ENCODE measurements around the gene PANX1. TPM values are rescaled to one million over a fixed set of nuclear protein-coding genes. Genes with fewer than 3 reads are reported as not detected.
"Not testable (repeated sequence)": the region's sequence is repeated elsewhere in the genome, so short reads cannot be mapped to it uniquely, and the experiment has no call there.

PANX1 gene
- total and polyA plus RNA-seq, 7 experiments from 2014 or later, result 3.9 to 14.8 (median 5.8) TPM

DNA sequence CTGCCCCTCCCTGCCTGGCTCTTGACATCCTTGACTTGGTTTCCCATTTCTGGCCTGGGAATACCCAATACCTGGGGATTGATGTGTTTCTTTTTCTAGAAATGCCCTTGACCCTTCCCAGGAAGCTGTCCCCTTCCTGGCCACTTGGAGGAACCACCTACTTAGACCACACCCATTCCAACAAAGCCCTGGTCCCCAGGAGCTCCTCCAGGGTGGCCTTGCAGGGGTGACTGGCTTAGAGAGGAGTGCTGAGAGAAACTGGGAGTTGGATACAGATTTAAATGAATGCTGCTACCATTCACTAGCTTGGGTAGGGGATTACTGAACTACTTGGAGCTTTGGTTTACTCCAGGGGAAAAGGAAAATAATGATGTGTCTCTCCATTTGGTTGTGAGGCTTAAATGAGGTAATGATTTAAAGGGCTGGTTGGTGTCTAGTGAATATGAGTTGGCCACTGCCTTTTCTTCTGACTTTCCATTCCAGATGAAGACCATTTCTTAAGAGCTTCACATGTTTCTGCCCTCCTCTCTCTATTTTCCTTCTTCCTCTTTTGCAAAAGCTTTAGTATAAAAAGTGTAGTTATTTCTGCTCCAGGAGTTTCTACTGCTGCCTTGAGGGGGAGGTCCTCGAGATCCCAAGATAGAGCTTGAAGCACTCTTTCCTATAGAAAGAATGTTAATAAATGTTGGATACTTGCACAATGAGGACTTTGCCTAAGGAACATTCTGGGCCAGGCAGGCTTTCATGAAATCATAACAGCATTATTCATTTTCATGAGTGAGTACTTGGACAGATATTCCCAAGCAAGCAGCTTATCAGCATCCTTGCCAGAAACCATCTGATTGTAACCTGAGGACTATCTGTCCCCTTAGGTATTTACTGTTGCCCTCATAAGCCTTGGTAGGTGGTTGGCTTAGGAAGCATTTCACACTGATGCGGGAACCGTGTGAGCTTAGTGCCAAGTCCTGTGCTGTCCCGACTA, 22.4 kb downstream of the PANX1 start:
- H3K27ac Mint-ChIP-seq, result peak overlapping the region in 2 of 9 donors; percentile 11 to 13
- no peaks in the 10 kb centered on the region for H3K27me3 Mint-ChIP-seq
- intact Hi-C loops (cut with micrococcal nuclease), result no loop called here
- Histone ChIP-seq H3K9me3 (ENCODE audit: control insufficient read depth in 2 of 3, low read length in 3 of 3) (no peaks in the 10 kb centered on the region), H3K27ac (ENCODE audit: low read depth, low read length) (no peak overlapping the region), H3K27me3 (ENCODE audit: control insufficient read depth in 2 of 2, insufficient read depth in 2 of 2, low read length in 2 of 2) (no peaks in the 10 kb centered on the region), H3K4me3 (ENCODE audit: low read length) (no peak overlapping the region), H3K36me3 (ENCODE audit: control insufficient read depth in 2 of 3, insufficient read depth in 3 of 3, low read length in 3 of 3) (no peaks in the 10 kb centered on the region), H3K4me1 (ENCODE audit: control insufficient read depth in 2 of 2, insufficient read depth in 2 of 2, low read length in 2 of 2) (peaks cover 0 to 8% of the 10 kb centered on the region in 2 donors)
- peaks cover 0 to 4% (median 0%) of the 10 kb centered on the region in 11 donors for H3K9me3 Mint-ChIP-seq
- peak overlapping the region in 1 of 10 donors; percentile 61 for H3K4me3 Mint-ChIP-seq
- DNase-seq (no peak), ATAC-seq (no peak)
- ChIA-PET CTCF (no interaction called here), POLR2A (no interaction called here)
- peaks cover 40 to 71% (median 64%) of the 10 kb centered on the region in 7 donors for H3K4me1 Mint-ChIP-seq
- H3K36me3 Mint-ChIP-seq, result peaks cover 2 to 22% (median 16%) of the 10 kb centered on the region in 5 donors

DNA sequence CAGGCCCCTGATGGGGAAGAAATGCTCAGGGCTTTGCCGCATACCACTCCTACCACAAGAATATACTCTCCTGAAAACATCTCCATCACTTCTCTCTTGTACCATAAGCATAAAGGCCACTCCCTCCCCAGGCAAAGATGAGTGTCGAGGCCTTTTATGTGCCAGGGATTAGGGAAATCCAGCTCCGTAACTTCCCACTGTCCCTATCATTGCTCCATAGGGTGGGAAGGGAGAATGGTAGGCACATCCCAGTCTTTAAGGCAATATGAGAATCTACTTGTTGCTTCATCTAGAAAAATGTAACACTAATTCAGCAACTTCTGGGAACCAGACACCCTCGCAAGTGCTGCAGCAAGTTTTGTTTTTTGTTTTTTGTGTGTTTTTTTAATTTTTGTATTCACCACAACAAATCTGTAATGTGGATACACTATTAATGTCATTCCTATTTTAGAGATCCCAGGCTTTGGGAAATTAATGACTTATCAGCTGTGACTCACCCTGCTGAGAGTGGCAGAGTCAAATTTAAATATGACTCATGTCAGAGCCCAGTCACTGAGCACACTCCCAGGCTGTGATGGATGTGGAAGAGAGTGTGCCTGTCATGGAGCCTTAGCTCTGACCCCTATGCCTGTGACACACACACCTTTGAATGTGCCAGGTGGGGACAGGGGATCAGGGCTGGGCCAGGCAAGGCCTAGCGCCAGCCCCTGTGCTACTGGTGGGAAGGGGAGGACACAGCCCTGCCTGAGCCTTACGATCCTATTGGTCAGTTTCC, 23.4 kb downstream of the PANX1 start:
- Histone ChIP-seq H3K27me3 (ENCODE audit: control insufficient read depth in 2 of 2, insufficient read depth in 2 of 2, low read length in 2 of 2) (no peaks in the 10 kb centered on the region), H3K4me3 (ENCODE audit: low read length) (no peak overlapping the region), H3K27ac (ENCODE audit: low read depth, low read length) (no peak overlapping the region), H3K36me3 (ENCODE audit: control insufficient read depth in 2 of 3, insufficient read depth in 3 of 3, low read length in 3 of 3) (no peaks in the 10 kb centered on the region), H3K4me1 (ENCODE audit: control insufficient read depth in 2 of 2, insufficient read depth in 2 of 2, low read length in 2 of 2) (peaks cover 0 to 8% of the 10 kb centered on the region in 2 donors), H3K9me3 (ENCODE audit: control insufficient read depth in 2 of 3, low read length in 3 of 3) (no peaks in the 10 kb centered on the region)
- DNase-seq (no peak), ATAC-seq (peak; percentile 73)
- Mint-ChIP-seq H3K27ac (no peak overlapping the region), H3K4me3 (no peak overlapping the region), H3K36me3 (peaks cover 7 to 30% (median 25%) of the 10 kb centered on the region in 5 donors), H3K9me3 (peaks cover 0 to 9% (median 2%) of the 10 kb centered on the region in 11 donors), H3K27me3 (no peaks in the 10 kb centered on the region), H3K4me1 (peaks cover 34 to 60% (median 53%) of the 10 kb centered on the region in 7 donors)
- ChIA-PET CTCF (no interaction called here), POLR2A (no interaction called here)
- intact Hi-C loops (cut with micrococcal nuclease), result no loop called here

DNA sequence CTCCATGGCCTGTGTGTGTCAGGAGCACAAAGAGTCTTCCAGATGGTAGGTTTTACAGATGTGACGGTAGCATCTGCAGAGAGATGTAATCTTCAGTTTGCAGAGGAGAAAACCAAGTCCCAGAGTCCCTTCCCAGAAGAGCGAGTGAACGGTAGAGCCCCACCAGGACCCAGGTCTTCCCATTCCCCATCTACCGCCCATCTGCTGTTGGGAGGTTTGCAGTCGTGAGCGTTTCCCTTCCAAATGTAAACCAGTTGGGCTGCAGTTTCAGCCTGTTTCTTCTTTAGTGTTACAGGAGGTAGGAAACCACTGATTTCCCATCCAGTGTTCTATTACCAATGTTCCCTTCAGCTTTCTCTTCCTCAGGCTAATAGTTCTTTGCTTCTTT, 24.0 kb downstream of the PANX1 start:
- H3K27ac Mint-ChIP-seq, result peak overlapping the region in 2 of 9 donors; percentile 3 to 68
- Histone ChIP-seq H3K36me3 (ENCODE audit: control insufficient read depth in 2 of 3, insufficient read depth in 3 of 3, low read length in 3 of 3) (no peaks in the 10 kb centered on the region), H3K27ac (ENCODE audit: low read depth, low read length) (no peak overlapping the region), H3K4me3 (ENCODE audit: low read length) (no peak overlapping the region), H3K9me3 (ENCODE audit: control insufficient read depth in 2 of 3, low read length in 3 of 3) (no peaks in the 10 kb centered on the region), H3K4me1 (ENCODE audit: control insufficient read depth in 2 of 2, insufficient read depth in 2 of 2, low read length in 2 of 2) (peaks cover 0 to 3% of the 10 kb centered on the region in 2 donors), H3K27me3 (ENCODE audit: control insufficient read depth in 2 of 2, insufficient read depth in 2 of 2, low read length in 2 of 2) (no peaks in the 10 kb centered on the region)
- no peak overlapping the region for H3K4me3 Mint-ChIP-seq
- H3K27me3 Mint-ChIP-seq, result no peaks in the 10 kb centered on the region
- ChIA-PET CTCF (no interaction called here), POLR2A (no interaction called here)
- H3K36me3 Mint-ChIP-seq, result peaks cover 7 to 30% (median 25%) of the 10 kb centered on the region in 5 donors
- intact Hi-C loops (cut with micrococcal nuclease), result no loop called here
- ATAC-seq, result no peak
- H3K9me3 Mint-ChIP-seq, result peaks cover 0 to 13% (median 2%) of the 10 kb centered on the region in 11 donors
- H3K4me1 Mint-ChIP-seq, result peaks cover 29 to 54% (median 47%) of the 10 kb centered on the region in 7 donors
- no peak for DNase-seq

DNA sequence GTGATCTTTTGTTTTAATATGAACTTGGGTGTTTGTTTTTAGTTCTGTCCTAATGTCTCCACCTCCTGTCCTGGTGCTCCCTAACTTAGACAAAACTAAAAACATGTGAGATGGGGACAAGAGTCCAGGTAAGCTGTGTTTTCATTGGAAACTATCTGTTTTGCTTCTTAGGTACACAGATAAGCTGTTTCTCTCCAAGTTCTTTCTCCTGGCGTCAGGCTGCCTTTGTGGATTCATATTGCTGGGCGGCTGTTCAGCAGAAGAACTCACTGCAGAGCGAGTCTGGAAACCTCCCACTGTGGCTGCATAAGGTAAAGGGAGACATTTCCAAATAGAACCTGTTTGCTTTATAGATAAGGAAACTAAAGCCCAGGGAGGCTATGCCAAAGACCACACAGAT, 24.7 kb downstream of the PANX1 start:
- intact Hi-C loops (cut with micrococcal nuclease), result no loop called here
- H3K4me1 Mint-ChIP-seq, result peaks cover 25 to 48% (median 40%) of the 10 kb centered on the region in 7 donors

DNA sequence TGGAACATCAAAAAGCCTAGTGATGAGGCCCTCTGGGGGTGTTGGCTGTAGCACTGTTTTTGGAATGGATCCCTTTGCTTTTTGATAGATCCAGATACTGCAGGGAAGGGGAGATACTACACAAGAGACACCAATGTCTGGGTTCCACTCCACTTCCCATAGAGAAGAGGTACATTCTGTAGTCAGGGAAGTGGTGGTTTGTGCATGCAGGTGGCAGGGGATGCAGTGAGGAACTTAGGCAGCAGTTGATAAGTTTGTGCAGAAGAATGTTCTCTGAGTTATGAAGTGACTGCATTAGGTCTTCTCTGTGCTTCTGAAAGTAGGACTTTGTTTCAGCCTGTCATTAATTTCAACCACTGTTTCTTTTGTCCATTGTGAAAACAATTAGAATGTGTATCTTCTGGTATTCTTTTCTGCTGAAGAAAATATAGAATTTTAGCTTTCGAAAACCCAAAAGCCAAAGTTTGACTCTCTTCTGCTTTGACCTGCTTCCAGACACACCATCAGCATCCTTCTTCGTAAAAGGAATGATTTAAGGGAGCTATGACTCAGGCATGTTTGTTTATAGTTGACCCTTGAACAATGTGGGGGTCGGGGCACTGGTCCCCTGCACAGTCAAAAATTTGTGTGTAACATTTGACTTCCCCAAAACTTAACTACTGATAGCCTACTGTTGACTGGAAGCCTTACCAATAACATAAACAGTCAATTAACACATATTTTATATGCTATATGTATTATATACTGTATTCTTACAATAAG, 25.6 kb downstream of the PANX1 start:
- H3K9me3 Mint-ChIP-seq, result peaks cover 0 to 22% (median 3%) of the 10 kb centered on the region in 11 donors
- H3K27ac Mint-ChIP-seq, result peak overlapping the region in 1 of 9 donors; percentile 28
- H3K27me3 Mint-ChIP-seq, result no peaks in the 10 kb centered on the region
- DNase-seq (no peak), ATAC-seq (no peak)
- peaks cover 7 to 42% (median 26%) of the 10 kb centered on the region in 5 donors for H3K36me3 Mint-ChIP-seq
- peaks cover 17 to 39% (median 33%) of the 10 kb centered on the region in 7 donors for H3K4me1 Mint-ChIP-seq
- Histone ChIP-seq H3K27me3 (ENCODE audit: control insufficient read depth in 2 of 2, insufficient read depth in 2 of 2, low read length in 2 of 2) (no peaks in the 10 kb centered on the region), H3K36me3 (ENCODE audit: control insufficient read depth in 2 of 3, insufficient read depth in 3 of 3, low read length in 3 of 3) (no peaks in the 10 kb centered on the region), H3K4me3 (ENCODE audit: low read length) (no peak overlapping the region), H3K27ac (ENCODE audit: low read depth, low read length) (no peak overlapping the region), H3K9me3 (ENCODE audit: control insufficient read depth in 2 of 3, low read length in 3 of 3) (no peaks in the 10 kb centered on the region), H3K4me1 (ENCODE audit: control insufficient read depth in 2 of 2, insufficient read depth in 2 of 2, low read length in 2 of 2) (no peaks in the 10 kb centered on the region)
- ChIA-PET CTCF (no interaction called here), POLR2A (no interaction called here)
- H3K4me3 Mint-ChIP-seq, result no peak overlapping the region
- intact Hi-C loops (cut with micrococcal nuclease), result no loop called here

More for the DNA sequence above, 24.7 kb downstream of the PANX1 start:
- ChIA-PET POLR2A (no interaction called here), CTCF (no interaction called here)
- H3K27ac Mint-ChIP-seq, result peak overlapping the region in 4 of 9 donors; percentile 28 to 45 (median 32)
- Histone ChIP-seq H3K27me3 (ENCODE audit: control insufficient read depth in 2 of 2, insufficient read depth in 2 of 2, low read length in 2 of 2) (no peaks in the 10 kb centered on the region), H3K4me3 (ENCODE audit: low read length) (no peak overlapping the region), H3K27ac (ENCODE audit: low read depth, low read length) (no peak overlapping the region), H3K36me3 (ENCODE audit: control insufficient read depth in 2 of 3, insufficient read depth in 3 of 3, low read length in 3 of 3) (no peaks in the 10 kb centered on the region), H3K9me3 (ENCODE audit: control insufficient read depth in 2 of 3, low read length in 3 of 3) (no peaks in the 10 kb centered on the region), H3K4me1 (ENCODE audit: control insufficient read depth in 2 of 2, insufficient read depth in 2 of 2, low read length in 2 of 2) (no peaks in the 10 kb centered on the region)
- no peak overlapping the region for H3K4me3 Mint-ChIP-seq
- peaks cover 7 to 33% (median 25%) of the 10 kb centered on the region in 5 donors for H3K36me3 Mint-ChIP-seq
- peaks cover 0 to 14% (median 3%) of the 10 kb centered on the region in 11 donors for H3K9me3 Mint-ChIP-seq
- DNase-seq (no peak), ATAC-seq (no peak)
- H3K27me3 Mint-ChIP-seq, result no peaks in the 10 kb centered on the region

DNA sequence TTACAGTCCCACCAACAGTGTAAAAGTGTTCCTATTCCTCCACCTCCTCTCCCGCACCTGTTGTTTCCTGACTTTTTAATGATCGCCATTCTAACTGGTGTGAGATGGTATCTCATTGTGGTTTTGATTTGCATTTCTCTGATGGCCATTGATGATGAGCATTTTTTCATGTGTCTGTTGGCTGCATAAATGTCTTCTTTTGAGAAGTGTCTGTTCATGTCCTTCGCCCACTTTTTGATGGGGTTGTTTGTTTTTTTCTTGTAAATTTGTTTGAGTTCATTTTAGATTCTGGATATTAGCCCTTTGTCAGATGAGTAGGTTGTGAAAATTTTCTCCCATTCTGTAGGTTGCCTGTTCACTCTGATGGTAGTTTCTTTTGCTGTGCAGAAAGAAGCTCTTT, 28.7 kb downstream of the PANX1 start:
- H3K9me3 ChIP-seq (ENCODE audit: control insufficient read depth in 2 of 3, low read length in 3 of 3); DNase-seq; H3K27ac Mint-ChIP-seq; H3K36me3 ChIP-seq (ENCODE audit: control insufficient read depth in 2 of 3, insufficient read depth in 3 of 3, low read length in 3 of 3); ATAC-seq; H3K27me3 Mint-ChIP-seq; H3K27me3 ChIP-seq (ENCODE audit: control insufficient read depth in 2 of 2, insufficient read depth in 2 of 2, low read length in 2 of 2); H3K4me3 Mint-ChIP-seq; H3K4me3 ChIP-seq (ENCODE audit: low read length); H3K27ac ChIP-seq (ENCODE audit: low read depth, low read length); H3K4me1 ChIP-seq (ENCODE audit: control insufficient read depth in 2 of 2, insufficient read depth in 2 of 2, low read length in 2 of 2); intact Hi-C loops (cut with micrococcal nuclease); CTCF ChIA-PET; POLR2A ChIA-PET: not testable (repeated sequence)
- peaks cover 0 to 46% (median 12%) of the 10 kb centered on the region in 11 donors for H3K9me3 Mint-ChIP-seq
- peaks cover 24 to 71% (median 39%) of the 10 kb centered on the region in 5 donors for H3K36me3 Mint-ChIP-seq
- peaks cover 11 to 35% (median 29%) of the 10 kb centered on the region in 7 donors for H3K4me1 Mint-ChIP-seq
